ENCODE measurements around the gene ZC3H7B.
"Not testable (repeated sequence)": the region's sequence is repeated elsewhere in the genome, so short reads cannot be mapped to it uniquely, and the experiment has no call there.

ZC3H7B gene, protein sequence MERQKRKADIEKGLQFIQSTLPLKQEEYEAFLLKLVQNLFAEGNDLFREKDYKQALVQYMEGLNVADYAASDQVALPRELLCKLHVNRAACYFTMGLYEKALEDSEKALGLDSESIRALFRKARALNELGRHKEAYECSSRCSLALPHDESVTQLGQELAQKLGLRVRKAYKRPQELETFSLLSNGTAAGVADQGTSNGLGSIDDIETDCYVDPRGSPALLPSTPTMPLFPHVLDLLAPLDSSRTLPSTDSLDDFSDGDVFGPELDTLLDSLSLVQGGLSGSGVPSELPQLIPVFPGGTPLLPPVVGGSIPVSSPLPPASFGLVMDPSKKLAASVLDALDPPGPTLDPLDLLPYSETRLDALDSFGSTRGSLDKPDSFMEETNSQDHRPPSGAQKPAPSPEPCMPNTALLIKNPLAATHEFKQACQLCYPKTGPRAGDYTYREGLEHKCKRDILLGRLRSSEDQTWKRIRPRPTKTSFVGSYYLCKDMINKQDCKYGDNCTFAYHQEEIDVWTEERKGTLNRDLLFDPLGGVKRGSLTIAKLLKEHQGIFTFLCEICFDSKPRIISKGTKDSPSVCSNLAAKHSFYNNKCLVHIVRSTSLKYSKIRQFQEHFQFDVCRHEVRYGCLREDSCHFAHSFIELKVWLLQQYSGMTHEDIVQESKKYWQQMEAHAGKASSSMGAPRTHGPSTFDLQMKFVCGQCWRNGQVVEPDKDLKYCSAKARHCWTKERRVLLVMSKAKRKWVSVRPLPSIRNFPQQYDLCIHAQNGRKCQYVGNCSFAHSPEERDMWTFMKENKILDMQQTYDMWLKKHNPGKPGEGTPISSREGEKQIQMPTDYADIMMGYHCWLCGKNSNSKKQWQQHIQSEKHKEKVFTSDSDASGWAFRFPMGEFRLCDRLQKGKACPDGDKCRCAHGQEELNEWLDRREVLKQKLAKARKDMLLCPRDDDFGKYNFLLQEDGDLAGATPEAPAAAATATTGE

DNA sequence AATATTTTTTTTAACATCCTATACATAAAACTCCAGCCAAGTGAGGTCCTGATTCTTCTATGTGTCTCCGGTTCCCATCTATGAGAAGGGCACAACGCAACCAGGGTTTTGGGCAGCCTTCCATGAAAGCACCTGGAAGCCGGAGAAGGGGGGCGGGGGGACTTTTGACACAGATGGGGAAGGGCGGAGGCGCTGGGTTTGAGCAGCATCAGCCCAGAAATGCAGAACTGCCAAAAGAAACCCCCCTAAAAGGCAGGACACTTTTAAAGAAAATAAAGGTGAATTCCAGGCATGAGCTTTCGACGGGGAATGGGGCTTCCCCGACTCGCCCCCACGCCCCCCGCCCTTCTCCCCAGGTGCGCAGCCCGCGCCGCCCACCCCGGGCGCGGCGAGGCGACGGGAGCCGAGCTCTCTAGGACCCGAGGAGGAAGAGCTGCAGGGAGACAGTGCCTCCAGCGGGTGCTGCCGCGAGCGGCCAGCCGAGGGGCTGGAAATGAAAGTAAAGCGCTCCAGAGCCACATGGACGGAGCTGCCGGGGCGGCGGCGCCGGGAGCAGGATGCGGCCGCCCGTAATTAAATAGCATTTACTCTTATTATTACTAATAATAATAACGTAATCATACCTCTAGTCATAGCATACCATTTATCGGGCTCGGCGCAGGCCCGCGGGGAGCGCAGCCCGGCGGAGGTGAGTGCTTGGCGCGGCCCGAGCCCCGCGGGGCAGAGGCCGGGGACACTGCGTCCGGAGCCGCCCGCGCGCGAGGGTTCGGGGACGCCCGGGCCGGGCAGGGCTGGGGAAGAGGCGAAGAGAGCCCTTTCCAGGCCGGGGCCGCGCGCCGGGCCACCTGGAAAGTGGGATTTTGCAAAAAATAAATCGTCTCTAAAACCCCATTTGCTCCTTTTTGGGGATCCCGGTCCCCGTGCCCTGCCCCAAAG, at the start of gene ZC3H7B:
TSS of gene ZC3H7B (plus strand) at position 441 of the 936 bp plus-strand sequence. CDS start 19,136 bp downstream, outside the sequence.
- DNase-seq (ENCODE audit: low spot score): peak; percentile 81

DNA sequence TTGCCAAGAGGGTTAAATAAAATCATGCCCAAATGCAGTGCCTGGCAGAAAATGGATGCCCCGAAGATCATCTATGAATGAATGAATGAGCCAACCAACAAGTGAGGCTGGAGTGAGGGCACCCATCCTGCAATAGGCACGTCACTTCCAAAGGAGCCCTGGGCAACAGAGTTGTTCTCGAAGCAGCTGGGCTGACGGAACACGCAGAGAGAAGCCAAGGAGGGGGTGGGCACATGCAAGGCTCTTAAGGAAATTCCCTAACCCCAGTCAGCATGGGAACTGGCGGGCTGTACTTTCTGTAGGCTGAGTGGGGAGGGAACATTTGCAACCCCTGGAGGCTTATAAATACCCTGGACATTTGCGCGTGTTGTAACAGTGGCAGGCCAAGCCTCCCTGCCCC, 49.0 kb upstream of the ZC3H7B start:
- DNase-seq (ENCODE audit: low spot score): no peak

DNA sequence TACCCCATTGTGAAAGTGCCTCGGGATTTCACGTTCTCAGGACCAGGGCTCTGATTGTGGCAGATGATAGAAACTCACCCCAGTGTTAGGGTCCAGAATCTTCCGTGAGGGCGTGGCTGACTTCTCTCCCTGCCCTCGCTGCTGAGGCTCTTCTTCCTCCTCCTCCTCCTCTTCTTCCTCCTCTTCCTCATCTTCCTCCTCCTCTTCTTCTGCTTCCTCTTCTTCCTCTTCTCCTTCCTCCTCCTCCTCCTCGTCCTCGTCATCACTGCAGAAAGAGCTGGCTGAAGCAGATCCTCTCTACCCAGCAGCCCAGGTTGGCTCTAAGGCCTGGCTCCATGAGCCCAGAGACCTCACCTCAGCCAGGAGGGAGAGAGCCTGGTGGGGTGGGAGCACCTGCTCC, 47.1 kb upstream of the ZC3H7B start:
- DNase-seq (ENCODE audit: low spot score): no peak

DNA sequence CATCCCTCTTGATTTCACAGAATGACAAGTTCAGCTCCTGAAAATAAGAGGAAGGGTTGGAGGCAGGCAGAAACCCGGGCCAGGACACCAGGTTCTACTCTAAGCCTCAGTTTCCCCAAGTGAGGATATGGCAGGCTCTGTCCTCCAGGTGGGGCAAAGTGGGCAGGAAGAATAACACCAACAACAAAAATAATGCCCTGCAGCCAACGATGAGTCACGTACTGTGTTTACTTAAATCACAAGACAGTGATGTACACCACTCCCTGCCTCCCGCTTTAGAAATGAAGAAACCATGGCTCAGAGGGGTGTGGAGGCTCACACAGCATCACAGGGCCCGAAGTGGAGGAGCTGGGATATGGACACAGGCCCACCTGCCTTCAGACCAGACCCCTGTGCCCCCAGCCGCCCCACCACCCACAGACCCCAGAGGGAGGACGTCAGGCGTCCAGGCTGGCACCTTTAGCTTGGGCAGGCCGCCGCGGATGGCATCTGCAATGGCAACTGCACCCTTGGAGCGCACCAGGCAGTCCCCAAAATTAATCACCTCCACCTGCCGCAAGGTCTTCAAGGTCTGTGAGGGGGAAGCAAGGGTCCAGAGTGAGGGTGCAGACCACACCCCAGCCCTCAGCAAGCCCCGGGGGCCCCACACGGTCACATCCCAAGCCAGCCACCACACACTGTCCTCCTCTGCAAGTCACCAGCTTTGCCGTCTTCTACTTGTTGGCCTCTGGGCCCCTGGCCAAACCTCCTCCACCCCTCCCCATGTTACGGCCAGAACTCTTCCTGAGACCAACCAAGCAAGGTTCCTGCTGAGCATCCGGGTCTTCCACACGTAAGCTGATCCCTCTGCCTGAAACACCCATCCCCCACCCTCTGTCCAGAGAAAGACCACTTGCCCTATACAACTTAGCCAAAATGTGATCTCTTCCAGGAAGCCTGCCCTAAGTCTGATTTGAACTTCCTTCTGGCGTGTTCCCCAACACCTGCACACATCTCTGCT, 44.8 kb upstream of the ZC3H7B start:
- no peak for DNase-seq (ENCODE audit: low spot score)

DNA sequence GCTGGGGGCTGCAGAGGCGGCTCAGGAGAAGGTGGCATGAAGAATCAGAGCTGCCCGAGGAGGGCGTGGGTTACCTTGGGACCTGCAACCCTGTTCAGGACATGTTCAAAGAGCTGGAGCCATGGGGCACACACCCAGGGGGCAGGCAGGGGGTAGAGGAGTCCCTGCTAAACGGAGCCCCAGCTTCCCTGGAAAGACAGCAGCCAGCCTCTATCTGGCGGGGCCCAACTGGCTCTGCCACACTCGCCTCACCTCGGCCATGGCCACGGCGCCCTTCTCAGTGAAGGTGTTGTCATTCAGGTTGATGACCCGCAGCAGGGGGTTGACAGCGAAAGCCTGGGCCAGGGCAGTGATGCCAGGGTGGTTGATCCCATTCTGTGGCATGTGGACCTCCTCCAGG, 43.6 kb upstream of the ZC3H7B start:
- DNase-seq (ENCODE audit: low spot score): no peak

DNA sequence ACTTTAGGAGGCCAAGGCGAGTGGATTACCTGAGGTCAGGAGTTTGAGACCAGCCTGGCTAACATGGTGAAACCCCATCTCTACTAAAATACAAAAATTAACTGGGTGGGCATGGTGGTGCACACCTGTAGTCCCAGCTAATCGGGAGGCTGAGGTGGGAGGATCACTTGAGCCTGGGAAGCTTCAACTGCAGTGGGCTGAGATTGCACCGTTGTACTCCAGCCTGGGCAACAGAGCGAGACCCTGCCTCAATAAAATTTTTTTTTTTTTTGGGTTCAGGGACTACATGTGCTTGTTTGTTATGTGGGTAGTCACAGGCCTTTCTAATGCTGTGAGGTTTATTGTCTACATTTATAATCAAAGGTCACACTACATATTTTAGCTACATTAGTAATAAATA, 41.6 kb upstream of the ZC3H7B start:
- not testable (repeated sequence) for DNase-seq (ENCODE audit: low spot score)

DNA sequence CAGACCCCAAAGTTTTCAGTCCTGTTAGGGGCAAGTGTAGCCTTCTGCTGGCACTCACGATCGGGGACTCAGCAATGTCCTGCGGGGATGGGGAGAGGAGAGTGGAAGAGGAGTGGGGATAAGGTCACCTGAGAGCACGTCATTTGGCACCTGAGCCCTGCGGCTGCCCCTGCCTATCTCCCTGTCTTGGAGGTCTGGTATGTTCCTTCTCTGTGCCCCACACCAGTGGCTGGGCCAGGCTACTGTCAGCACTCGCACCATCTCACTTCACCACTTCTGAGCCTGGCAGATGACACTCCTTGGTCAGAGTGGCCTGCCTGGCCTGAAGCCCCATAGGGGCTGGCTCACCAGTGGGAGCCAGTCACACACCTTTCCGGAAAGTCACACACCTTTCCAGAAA, 40.5 kb upstream of the ZC3H7B start:
- no peak for DNase-seq (ENCODE audit: low spot score)

GRCh38 chr22:41261541-41262249, 39.6 kb upstream of the ZC3H7B start:
- no peak for DNase-seq (ENCODE audit: low spot score)

DNA sequence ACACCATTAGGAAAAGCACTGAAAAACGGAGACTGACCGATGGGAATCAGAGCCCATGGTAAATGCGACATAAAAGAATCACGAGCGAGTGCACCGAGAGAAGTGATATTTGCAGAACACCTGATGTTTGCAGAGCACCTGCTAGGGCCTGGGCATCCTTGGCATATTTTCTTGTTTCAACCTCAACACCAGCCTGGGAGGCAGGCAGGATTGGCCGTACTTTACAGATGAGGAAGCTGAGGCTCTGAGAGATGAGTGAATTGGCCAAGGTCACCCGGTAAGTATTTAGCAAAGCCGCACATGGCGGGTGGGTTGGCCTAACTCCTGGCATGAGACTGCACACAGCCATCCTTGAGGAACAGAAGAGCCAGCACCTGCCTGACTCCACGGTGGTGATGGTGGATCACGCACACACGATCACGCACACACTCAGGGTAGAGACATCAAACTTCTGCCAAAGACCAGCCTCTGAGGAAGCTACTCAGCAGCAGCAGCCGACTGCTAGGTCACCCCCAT, 39.0 kb upstream of the ZC3H7B start:
- no peak for DNase-seq (ENCODE audit: low spot score)

DNA sequence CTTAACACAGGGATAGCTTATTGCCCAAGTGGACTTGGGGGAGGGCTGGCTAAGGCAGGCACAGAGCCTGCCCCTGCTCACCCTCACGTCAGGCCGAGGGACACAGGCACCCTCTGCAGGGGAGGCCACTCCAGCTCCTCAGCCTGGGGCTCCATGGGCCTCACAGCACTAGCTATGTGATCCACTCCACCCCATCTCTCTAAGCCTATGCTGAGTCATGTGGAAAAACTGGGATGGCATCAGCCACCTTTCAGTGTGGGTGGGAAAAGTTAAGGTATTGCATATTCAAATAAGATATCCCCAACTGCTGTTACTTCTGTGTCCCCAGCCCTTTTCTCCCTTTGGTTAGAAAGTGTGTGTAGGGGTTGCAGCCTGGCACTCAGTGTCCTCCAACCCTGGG, 37.6 kb upstream of the ZC3H7B start:
- no peak for DNase-seq (ENCODE audit: low spot score)

- DNase-seq (ENCODE audit: low spot score): peak; percentile 96
Measured at GRCh38 chr22:41264408-41264941, 36.9 kb upstream of the ZC3H7B start.

- DNase-seq (ENCODE audit: low spot score): no peak
Measured at GRCh38 chr22:41267958-41268357, 33.4 kb upstream of the ZC3H7B start.

DNA sequence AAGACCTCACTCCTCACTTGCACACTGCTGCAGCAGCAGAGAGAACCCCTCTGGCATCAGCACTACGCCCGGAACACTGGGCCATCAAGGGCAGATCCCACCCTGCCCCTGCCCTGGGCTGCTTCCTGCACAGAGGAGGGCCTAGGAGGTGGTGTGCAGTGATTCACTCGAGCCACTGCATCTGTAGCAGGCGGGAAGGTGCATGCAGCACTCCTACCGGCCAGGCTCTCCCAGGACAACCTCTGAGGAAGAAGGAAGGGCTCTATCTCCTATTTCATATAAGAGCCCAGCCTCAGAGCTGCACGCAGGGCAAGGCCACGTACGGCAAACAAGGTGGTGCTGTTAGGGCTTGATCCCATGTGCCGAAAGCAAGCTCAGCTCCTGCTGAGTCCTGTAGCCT, 29.5 kb upstream of the ZC3H7B start:
- no peak for DNase-seq (ENCODE audit: low spot score)

- DNase-seq (ENCODE audit: low spot score): no peak
Measured at GRCh38 chr22:41273128-41273527, 28.2 kb upstream of the ZC3H7B start.

- DNase-seq (ENCODE audit: low spot score): peak; percentile 88
Measured at GRCh38 chr22:41274856-41275255, 26.5 kb upstream of the ZC3H7B start.

DNA sequence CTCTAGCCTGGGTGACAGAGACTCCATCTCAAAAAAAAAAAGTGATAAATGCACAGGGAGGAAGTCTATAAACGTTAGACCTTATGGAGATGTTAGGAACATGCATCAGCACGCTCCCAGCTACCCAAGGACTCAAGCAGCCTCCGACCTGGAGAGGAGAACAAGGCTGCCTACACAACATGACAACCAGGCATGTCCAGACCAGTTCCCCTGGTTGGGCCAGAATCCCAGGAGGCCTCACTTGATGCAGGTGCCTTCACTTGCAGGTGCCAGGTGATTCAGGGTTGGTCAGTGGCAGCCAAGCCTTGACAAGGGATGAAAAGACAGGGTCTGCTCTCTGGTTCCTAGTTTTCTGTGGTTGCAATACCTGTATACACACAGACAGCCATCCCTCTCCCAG, 21.3 kb upstream of the ZC3H7B start:
- no peak for DNase-seq (ENCODE audit: low spot score)

DNA sequence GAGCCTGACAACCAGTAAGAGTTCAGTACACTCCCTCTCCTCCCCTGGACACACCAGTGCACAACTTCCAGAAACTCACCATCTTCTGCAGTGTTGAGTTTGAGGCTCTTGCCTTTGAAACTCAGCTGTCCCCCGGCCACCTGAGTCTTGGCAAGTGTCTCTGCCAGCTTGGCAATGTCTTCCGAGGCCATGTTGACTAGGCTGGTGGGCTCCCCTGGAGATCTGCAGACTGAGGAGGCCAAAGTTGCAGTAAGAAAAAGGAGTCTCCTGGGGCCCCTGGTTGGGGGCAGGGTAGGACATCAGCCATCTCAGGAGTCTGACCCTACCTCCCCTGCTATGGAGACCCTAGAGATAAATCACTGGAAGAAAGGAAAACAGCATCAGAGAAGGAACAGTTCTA, 20.5 kb upstream of the ZC3H7B start:
- no peak for DNase-seq (ENCODE audit: low spot score)

GRCh38 chr22:41284465-41284864, 16.9 kb upstream of the ZC3H7B start:
- no peak for DNase-seq (ENCODE audit: low spot score)

DNA sequence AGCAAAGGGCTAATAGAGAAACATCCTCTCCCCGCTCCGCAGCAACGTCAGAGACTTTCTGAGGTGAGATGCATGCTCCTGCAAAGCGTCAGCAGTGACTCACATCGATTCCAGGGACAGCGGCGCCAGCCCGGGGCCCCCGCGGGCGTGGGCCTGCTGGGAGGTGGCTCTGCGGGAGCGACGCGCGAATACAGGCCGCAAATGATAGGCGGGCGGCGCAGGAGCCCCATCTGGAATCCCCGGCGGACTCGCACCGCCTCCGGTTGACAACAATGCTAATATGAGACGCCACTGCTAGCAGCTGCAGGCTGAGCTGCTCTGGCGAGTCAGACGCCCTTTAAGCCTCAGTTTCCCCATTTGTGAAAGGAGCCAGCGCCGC, 15.9 kb upstream of the ZC3H7B start:
- peak; percentile 42 for DNase-seq (ENCODE audit: low spot score)

Data from globus pallidus (tissue), 1 donor.